SK-N-SH treated with all-trans-retinoic acid at 6 μM for 48 hours (cell line): ENCODE data around the gene ALOX15B.

ENCODE experiments used
- BACH2 ChIP-seq: fragments of 250-450 bp; sonication (Bioruptor Pico); IDR thresholded peaks from 2 replicates; pipeline ENCODE4 v1.9.0; 2021; ENCODE audit warnings: mild to moderate bottlenecking, borderline replicate concordance
- GLIS3 ChIP-seq: fragments of 250-450 bp; sonication (Bioruptor Pico); IDR thresholded peaks from 2 replicates; pipeline ENCODE4 v1.5.0; 2020; ENCODE audit warnings: mild to moderate bottlenecking, moderate library complexity
- ZC3H10 ChIP-seq: fragments of 250-450 bp; sonication (Bioruptor Pico); IDR thresholded peaks from 2 replicates; pipeline ENCODE4 v1.5.1; 2021; ENCODE audit warnings: mild to moderate bottlenecking, moderate library complexity
- ZNF565 ChIP-seq: fragments of 450-650 bp; formaldehyde crosslinking; conservative IDR thresholded peaks from 2 replicates; pipeline ENCODE4 v1.5.0; 2020; ENCODE audit warnings: low read depth, mild to moderate bottlenecking, moderate library complexity
- ZNF8 ChIP-seq: fragments of 450-650 bp; formaldehyde crosslinking; IDR thresholded peaks from 2 replicates; pipeline ENCODE4 v1.5.0; 2020; ENCODE audit warnings: mild to moderate bottlenecking, moderate library complexity
- TF ChIP-seq, protein P1 (sequence below): fragments of 250-450 bp; sonication (Bioruptor Pico); IDR thresholded peaks from 2 replicates; pipeline ENCODE4 v1.5.1; 2020; ENCODE audit warnings: low read depth, mild to moderate bottlenecking, moderate library complexity
- TF ChIP-seq, protein P2 (sequence below): fragments of 250-450 bp; sonication (Bioruptor Pico); IDR thresholded peaks from 2 replicates; pipeline ENCODE4 v1.5.1; 2021; ENCODE audit warnings: mild to moderate bottlenecking, moderate library complexity
- TF ChIP-seq, protein P3 (sequence below): fragments of 250-450 bp; sonication (Bioruptor Pico); IDR thresholded peaks from 2 replicates; pipeline ENCODE4 v1.8.0; 2020; ENCODE audit warnings: mild to moderate bottlenecking, moderate library complexity, borderline replicate concordance
- TF ChIP-seq, protein P4 (sequence below): fragments of 250-450 bp; sonication (Bioruptor Pico); IDR thresholded peaks from 2 replicates; pipeline ENCODE4 v1.8.0; 2021; ENCODE audit warnings: low read depth, mild to moderate bottlenecking, moderate library complexity, borderline replicate concordance

DNA sequence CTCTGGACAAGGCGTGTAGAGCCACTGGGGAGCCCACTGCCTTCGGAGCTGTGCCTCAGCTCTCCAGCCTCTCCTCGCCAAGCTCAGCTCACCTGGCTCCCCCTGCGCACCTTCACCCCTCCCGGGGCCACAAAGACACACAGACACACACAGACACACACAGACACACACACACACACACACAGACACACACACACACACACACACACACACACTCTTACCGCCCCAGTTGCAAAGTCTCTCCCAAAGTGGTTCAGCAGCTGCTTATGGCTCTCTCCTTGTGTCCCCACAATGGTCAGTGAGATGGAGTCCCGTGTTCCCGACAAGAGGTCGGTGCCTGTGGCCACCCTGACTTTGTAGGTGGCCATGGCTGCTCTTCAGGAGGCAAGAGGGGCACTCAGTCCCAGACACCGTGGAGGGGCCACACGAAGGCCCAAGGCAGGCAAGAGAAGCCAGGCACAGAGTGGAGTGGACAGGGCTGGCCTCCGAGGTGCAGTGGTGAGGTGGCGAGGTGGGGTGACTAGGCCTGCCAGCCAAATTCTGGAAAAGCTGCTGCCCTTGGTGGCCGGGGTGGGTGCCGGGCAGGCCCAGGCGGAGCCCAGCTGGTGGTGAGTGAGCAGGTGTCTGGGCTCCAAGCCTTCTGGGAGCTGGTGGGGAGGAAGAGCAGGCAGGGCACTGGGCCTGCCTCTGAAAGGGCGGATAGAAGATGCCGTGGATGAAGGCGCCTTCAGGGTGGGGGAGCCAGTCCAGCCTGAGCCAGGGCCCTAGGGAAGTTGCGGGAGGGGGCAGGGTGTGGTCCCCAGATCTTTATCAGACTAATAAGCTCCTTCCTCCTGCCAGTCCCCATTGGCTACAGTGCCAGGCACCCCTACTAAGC is 48.5 kb downstream of the ALOX15B start, which contains the start of gene ALOX12B:
- no peak for TF ChIP-seq BACH2
- TF ChIP-seq, protein P1, sequence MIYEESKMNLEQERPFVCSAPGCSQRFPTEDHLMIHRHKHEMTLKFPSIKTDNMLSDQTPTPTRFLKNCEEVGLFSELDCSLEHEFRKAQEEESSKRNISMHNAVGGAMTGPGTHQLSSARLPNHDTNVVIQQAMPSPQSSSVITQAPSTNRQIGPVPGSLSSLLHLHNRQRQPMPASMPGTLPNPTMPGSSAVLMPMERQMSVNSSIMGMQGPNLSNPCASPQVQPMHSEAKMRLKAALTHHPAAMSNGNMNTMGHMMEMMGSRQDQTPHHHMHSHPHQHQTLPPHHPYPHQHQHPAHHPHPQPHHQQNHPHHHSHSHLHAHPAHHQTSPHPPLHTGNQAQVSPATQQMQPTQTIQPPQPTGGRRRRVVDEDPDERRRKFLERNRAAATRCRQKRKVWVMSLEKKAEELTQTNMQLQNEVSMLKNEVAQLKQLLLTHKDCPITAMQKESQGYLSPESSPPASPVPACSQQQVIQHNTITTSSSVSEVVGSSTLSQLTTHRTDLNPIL: no peak
- TF ChIP-seq, protein P2, sequence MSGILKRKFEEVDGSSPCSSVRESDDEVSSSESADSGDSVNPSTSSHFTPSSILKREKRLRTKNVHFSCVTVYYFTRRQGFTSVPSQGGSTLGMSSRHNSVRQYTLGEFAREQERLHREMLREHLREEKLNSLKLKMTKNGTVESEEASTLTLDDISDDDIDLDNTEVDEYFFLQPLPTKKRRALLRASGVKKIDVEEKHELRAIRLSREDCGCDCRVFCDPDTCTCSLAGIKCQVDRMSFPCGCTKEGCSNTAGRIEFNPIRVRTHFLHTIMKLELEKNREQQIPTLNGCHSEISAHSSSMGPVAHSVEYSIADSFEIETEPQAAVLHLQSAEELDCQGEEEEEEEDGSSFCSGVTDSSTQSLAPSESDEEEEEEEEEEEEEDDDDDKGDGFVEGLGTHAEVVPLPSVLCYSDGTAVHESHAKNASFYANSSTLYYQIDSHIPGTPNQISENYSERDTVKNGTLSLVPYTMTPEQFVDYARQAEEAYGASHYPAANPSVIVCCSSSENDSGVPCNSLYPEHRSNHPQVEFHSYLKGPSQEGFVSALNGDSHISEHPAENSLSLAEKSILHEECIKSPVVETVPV (CRISPR knock-in tag): no peak
- no peak for TF ChIP-seq GLIS3 (CRISPR knock-in tag)
- TF ChIP-seq ZNF8 (CRISPR knock-in tag): no peak
- TF ChIP-seq, protein P3, sequence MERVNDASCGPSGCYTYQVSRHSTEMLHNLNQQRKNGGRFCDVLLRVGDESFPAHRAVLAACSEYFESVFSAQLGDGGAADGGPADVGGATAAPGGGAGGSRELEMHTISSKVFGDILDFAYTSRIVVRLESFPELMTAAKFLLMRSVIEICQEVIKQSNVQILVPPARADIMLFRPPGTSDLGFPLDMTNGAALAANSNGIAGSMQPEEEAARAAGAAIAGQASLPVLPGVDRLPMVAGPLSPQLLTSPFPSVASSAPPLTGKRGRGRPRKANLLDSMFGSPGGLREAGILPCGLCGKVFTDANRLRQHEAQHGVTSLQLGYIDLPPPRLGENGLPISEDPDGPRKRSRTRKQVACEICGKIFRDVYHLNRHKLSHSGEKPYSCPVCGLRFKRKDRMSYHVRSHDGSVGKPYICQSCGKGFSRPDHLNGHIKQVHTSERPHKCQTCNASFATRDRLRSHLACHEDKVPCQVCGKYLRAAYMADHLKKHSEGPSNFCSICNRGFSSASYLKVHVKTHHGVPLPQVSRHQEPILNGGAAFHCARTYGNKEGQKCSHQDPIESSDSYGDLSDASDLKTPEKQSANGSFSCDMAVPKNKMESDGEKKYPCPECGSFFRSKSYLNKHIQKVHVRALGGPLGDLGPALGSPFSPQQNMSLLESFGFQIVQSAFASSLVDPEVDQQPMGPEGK (CRISPR knock-in tag): no peak
- TF ChIP-seq ZC3H10: no peak
- TF ChIP-seq, protein P4, sequence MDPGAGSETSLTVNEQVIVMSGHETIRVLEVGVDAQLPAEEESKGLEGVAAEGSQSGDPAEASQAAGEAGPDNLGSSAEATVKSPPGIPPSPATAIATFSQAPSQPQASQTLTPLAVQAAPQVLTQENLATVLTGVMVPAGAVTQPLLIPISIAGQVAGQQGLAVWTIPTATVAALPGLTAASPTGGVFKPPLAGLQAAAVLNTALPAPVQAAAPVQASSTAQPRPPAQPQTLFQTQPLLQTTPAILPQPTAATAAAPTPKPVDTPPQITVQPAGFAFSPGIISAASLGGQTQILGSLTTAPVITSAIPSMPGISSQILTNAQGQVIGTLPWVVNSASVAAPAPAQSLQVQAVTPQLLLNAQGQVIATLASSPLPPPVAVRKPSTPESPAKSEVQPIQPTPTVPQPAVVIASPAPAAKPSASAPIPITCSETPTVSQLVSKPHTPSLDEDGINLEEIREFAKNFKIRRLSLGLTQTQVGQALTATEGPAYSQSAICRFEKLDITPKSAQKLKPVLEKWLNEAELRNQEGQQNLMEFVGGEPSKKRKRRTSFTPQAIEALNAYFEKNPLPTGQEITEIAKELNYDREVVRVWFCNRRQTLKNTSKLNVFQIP (CRISPR knock-in tag): no peak
- no peak for TF ChIP-seq ZNF565 (CRISPR knock-in tag)
